Stimulated activated CD8-positive, alpha-beta memory T cell treated with anti-CD3 and anti-CD28 coated beads, Interleukin-12 subunit alpha, Interleukin-12 subunit beta, amount 100 ng/mL, for 4 hours (primary cell): ENCODE results near the gene N4BP2L2.
"Not testable (repeated sequence)": the region's sequence is repeated elsewhere in the genome, so short reads cannot be mapped to it uniquely, and the experiment has no call there.

Source experiments
- DNase-seq: peaks from one replicate; pipeline ENCODE4 v3.0.0-alpha.2; 2020; ENCODE audit warnings: low read depth

The N4BP2L2 gene

GRCh38 chr13:32538621-32539246 lies at the start of gene N4BP2L2:
N4BP2L2 (minus strand) TSS chr13:32538795; CDS start chr13:32537027, 1,768 bp downstream.
- peak; percentile 82 for DNase-seq

- DNase-seq = no peak
These were observed 49.2 kb upstream of the N4BP2L2 start for GRCh38 chr13:32587811-32588170.

GRCh38 chr13:32587011-32587810 lies 48.6 kb upstream of the N4BP2L2 start:
- peak; percentile 34 for DNase-seq

GRCh38 chr13:32586080-32586900 lies 47.7 kb upstream of the N4BP2L2 start, which contains the start of gene PDS5B:
PDS5B (plus strand) TSS chr13:32586452; CDS start chr13:32648773, 62,321 bp downstream.
- DNase-seq = peak; percentile 93

- DNase-seq = no peak
These were observed 47.0 kb upstream of the N4BP2L2 start for GRCh38 chr13:32585550-32586079.

GRCh38 chr13:32582991-32583390 lies 44.4 kb upstream of the N4BP2L2 start:
- no peak for DNase-seq

GRCh38 chr13:32582281-32582680 lies 43.7 kb upstream of the N4BP2L2 start:
- DNase-seq = no peak

GRCh38 chr13:32581177-32581786 lies 42.7 kb upstream of the N4BP2L2 start:
- no peak for DNase-seq

GRCh38 chr13:32577032-32577431 lies 38.4 kb upstream of the N4BP2L2 start:
- DNase-seq = no peak

GRCh38 chr13:32575687-32576086 lies 37.1 kb upstream of the N4BP2L2 start:
- DNase-seq = not testable (repeated sequence)

GRCh38 chr13:32560842-32561241 lies 22.2 kb upstream of the N4BP2L2 start:
- not testable (repeated sequence) for DNase-seq

GRCh38 chr13:32555613-32556012 lies 17.0 kb upstream of the N4BP2L2 start:
- no peak for DNase-seq

- DNase-seq = no peak
These were observed 15.1 kb upstream of the N4BP2L2 start for GRCh38 chr13:32553720-32554119.

GRCh38 chr13:32549788-32550187 lies 11.2 kb upstream of the N4BP2L2 start:
- DNase-seq = no peak

GRCh38 chr13:32548837-32549236 lies 10.2 kb upstream of the N4BP2L2 start:
- DNase-seq = no peak

- DNase-seq = no peak
These were observed 6.5 kb upstream of the N4BP2L2 start for GRCh38 chr13:32545083-32545482.

GRCh38 chr13:32542221-32542620 lies 3.6 kb upstream of the N4BP2L2 start:
- no peak for DNase-seq

- no peak for DNase-seq
These were observed 413 bp downstream of the N4BP2L2 start for GRCh38 chr13:32538143-32538620.

- peak; percentile 6 for DNase-seq
These were observed 934 bp downstream of the N4BP2L2 start for GRCh38 chr13:32537580-32538142.

GRCh38 chr13:32535748-32536147 lies 2.8 kb downstream of the N4BP2L2 start:
- DNase-seq = no peak

- no peak for DNase-seq
These were observed 3.5 kb downstream of the N4BP2L2 start for GRCh38 chr13:32535115-32535514.
